Thymus (tissue), 11 donors: ENCODE results near the gene PRDM11. TPM values are rescaled to one million over a fixed set of nuclear protein-coding genes. Genes with fewer than 3 reads are reported as not detected.

Experiments used
- DNase-seq, 9 donors: peaks; one replicate each; pipeline ENCODE4 v3.0.0-alpha.2; 2013; ENCODE audit warnings: low spot score in 9 of 9, low read depth in 6 of 9, missing footprints in 1 of 9
- H3K27ac ChIP-seq, 2 donors: one replicate each; pipeline ENCODE4 v1.5.1; 2013; ENCODE audit warnings: control low read depth in 1 of 2, low read depth in 1 of 2, low read length in 1 of 2, mild to moderate bottlenecking in 1 of 2, moderate library complexity in 1 of 2
- H3K27me3 ChIP-seq, 2 donors: one replicate each; pipeline ENCODE4 v1.5.1; 2013; ENCODE audit warnings: low read length in 1 of 2; ENCODE audit not compliant: control insufficient read depth in 2 of 2, insufficient read depth in 1 of 2
- H3K36me3 ChIP-seq, 2 donors: one replicate each; pipeline ENCODE4 v1.5.1; 2013; ENCODE audit warnings: low read length in 1 of 2, mild to moderate bottlenecking in 1 of 2, moderate library complexity in 1 of 2; ENCODE audit not compliant: control insufficient read depth in 2 of 2, insufficient read depth in 2 of 2
- H3K4me1 ChIP-seq, 2 donors: one replicate each; pipeline ENCODE4 v1.5.1; 2013; ENCODE audit warnings: low read length in 2 of 2; ENCODE audit not compliant: control insufficient read depth in 2 of 2, insufficient read depth in 2 of 2
- H3K4me3 ChIP-seq, 2 donors: one replicate each; pipeline ENCODE4 v1.5.1; 2013; ENCODE audit warnings: low read length in 2 of 2, control low read depth in 1 of 2, mild to moderate bottlenecking in 1 of 2
- H3K9me3 ChIP-seq, 2 donors: one replicate each; pipeline ENCODE4 v1.5.1; 2013; ENCODE audit warnings: low read length in 1 of 2, mild to moderate bottlenecking in 1 of 2; ENCODE audit not compliant: control insufficient read depth in 2 of 2, insufficient read depth in 1 of 2
- WGBS: extraction: QIAGEN DNeasy Blood & Tissue Kit; methylation state at CpG from one replicate; pipeline ENCODE4 v1.1.7; 2013; 5-methylcytosine and 5-hydroxymethylcytosine counted together
- polyA plus RNA-seq: library from polyadenylated mRNA; stranded (reverse); fragments of 200-250 nt; gene quantifications from one replicate; pipeline ENCODE4 v1.2.3, GENCODE V29; 2013
- total RNA-seq: library from RNA; stranded (reverse); fragments of 120-200 nt; gene quantifications from one replicate; pipeline ENCODE4 v1.2.4, GENCODE V29; 2013
- donor health status: healthy.

Gene PRDM11
- total and polyA plus RNA-seq, 2 donors = 2.1 to 2.5 TPM

- H3K4me1 ChIP-seq = no peaks in the 10 kb centered on the region
Observed at GRCh38 chr11:45168366-45169130, 22.1 kb downstream of the PRDM11 start.

GRCh38 chr11:45169310-45170072 lies 23.1 kb downstream of the PRDM11 start:
- Histone ChIP-seq H3K4me3 (no peak overlapping the region), H3K27ac (no peak overlapping the region), H3K36me3 (no peaks in the 10 kb centered on the region), H3K4me1 (no peaks in the 10 kb centered on the region), H3K27me3 (no peaks in the 10 kb centered on the region), H3K9me3 (no peaks in the 10 kb centered on the region)
- DNase-seq = no peak
- 96% methylated on average over 3 of the region's 3 CpGs for WGBS

More at GRCh38 chr11:45168366-45169130, 22.1 kb downstream of the PRDM11 start:
- H3K36me3 ChIP-seq = no peaks in the 10 kb centered on the region
- no peaks in the 10 kb centered on the region for H3K27me3 ChIP-seq
- H3K27ac ChIP-seq = no peak overlapping the region
- 77% methylated on average over 10 of the region's 10 CpGs for WGBS
- H3K4me3 ChIP-seq = no peak overlapping the region
- DNase-seq = no peak
- H3K9me3 ChIP-seq = no peaks in the 10 kb centered on the region

- WGBS = 93% methylated on average over 2 of the region's 2 CpGs
- DNase-seq = no peak
- no peaks in the 10 kb centered on the region for H3K4me1 ChIP-seq
Observed at GRCh38 chr11:45170484-45170883, 24.0 kb downstream of the PRDM11 start.

GRCh38 chr11:45171550-45171949 lies 25.1 kb downstream of the PRDM11 start:
- Histone ChIP-seq H3K36me3 (no peaks in the 10 kb centered on the region), H3K27me3 (no peaks in the 10 kb centered on the region), H3K9me3 (no peaks in the 10 kb centered on the region), H3K27ac (no peak overlapping the region), H3K4me1 (no peaks in the 10 kb centered on the region), H3K4me3 (no peak overlapping the region)
- no peak for DNase-seq
- 92% methylated on average over 2 of the region's 2 CpGs for WGBS

More at GRCh38 chr11:45170484-45170883, 24.0 kb downstream of the PRDM11 start:
- Histone ChIP-seq H3K4me3 (no peak overlapping the region), H3K36me3 (no peaks in the 10 kb centered on the region), H3K27ac (no peak overlapping the region), H3K27me3 (no peaks in the 10 kb centered on the region), H3K9me3 (no peaks in the 10 kb centered on the region)

GRCh38 chr11:45173064-45173463 lies 26.6 kb downstream of the PRDM11 start:
- no peaks in the 10 kb centered on the region for H3K4me1 ChIP-seq
- no peak overlapping the region for H3K4me3 ChIP-seq
- no peaks in the 10 kb centered on the region for H3K9me3 ChIP-seq
- no peak overlapping the region for H3K27ac ChIP-seq
- H3K36me3 ChIP-seq = no peaks in the 10 kb centered on the region
- no peak for DNase-seq
- peaks cover 0 to 4% of the 10 kb centered on the region in 2 donors for H3K27me3 ChIP-seq
- 99% methylated on average over 5 of the region's 5 CpGs for WGBS

- no peak overlapping the region for H3K4me3 ChIP-seq
- WGBS = 98% methylated on average over 6 of the region's 6 CpGs
Observed at GRCh38 chr11:45174168-45174835, 27.9 kb downstream of the PRDM11 start.

GRCh38 chr11:45174963-45175362 lies 28.5 kb downstream of the PRDM11 start:
- Histone ChIP-seq H3K4me3 (no peak overlapping the region), H3K27ac (no peak overlapping the region), H3K27me3 (peaks cover 10 to 21% of the 10 kb centered on the region in 2 donors), H3K4me1 (peaks cover 0 to 4% of the 10 kb centered on the region in 2 donors), H3K36me3 (no peaks in the 10 kb centered on the region), H3K9me3 (no peaks in the 10 kb centered on the region)
- DNase-seq = no peak
- 97% methylated on average over 4 of the region's 4 CpGs for WGBS

More at GRCh38 chr11:45174168-45174835, 27.9 kb downstream of the PRDM11 start:
- Histone ChIP-seq H3K4me1 (no peaks in the 10 kb centered on the region), H3K27me3 (peaks cover 3 to 15% of the 10 kb centered on the region in 2 donors), H3K36me3 (no peaks in the 10 kb centered on the region), H3K27ac (no peak overlapping the region), H3K9me3 (no peaks in the 10 kb centered on the region)
- DNase-seq = no peak

- DNase-seq = no peak
- WGBS = 96% methylated on average over 1 of the region's 1 CpG
- H3K36me3 ChIP-seq = no peaks in the 10 kb centered on the region
- no peaks in the 10 kb centered on the region for H3K9me3 ChIP-seq
- peaks cover 19 to 37% of the 10 kb centered on the region in 2 donors for H3K27me3 ChIP-seq
- H3K4me1 ChIP-seq = peaks cover 0 to 4% of the 10 kb centered on the region in 2 donors
- H3K4me3 ChIP-seq = no peak overlapping the region
- H3K27ac ChIP-seq = no peak overlapping the region
Observed at GRCh38 chr11:45176996-45177395, 30.6 kb downstream of the PRDM11 start.

- no peak for DNase-seq
- 97% methylated on average over 7 of the region's 7 CpGs for WGBS
- no peaks in the 10 kb centered on the region for H3K36me3 ChIP-seq
- H3K4me1 ChIP-seq = peaks cover 0 to 4% of the 10 kb centered on the region in 2 donors
- no peaks in the 10 kb centered on the region for H3K9me3 ChIP-seq
- H3K27me3 ChIP-seq = peaks cover 19 to 42% of the 10 kb centered on the region in 2 donors
- no peak overlapping the region for H3K4me3 ChIP-seq
- no peak overlapping the region for H3K27ac ChIP-seq
Observed at GRCh38 chr11:45178223-45178622, 31.8 kb downstream of the PRDM11 start.
